AG10803 (cell line): Measurements from ENCODE around the gene CRAT.

Source experiments
- DNase-seq: peaks from one replicate; pipeline ENCODE4 v3.0.0; 2010; ENCODE audit warnings: low read depth
- H3K4me3 ChIP-seq: 2 replicates; pipeline ENCODE4 v1.5.1; 2011; ENCODE audit warnings: mild to moderate bottlenecking, low read length, control low read depth
- CTCF ChIP-seq: conservative IDR thresholded peaks from 2 replicates; pipeline ENCODE4 v1.5.1; 2011; ENCODE audit warnings: mild to moderate bottlenecking, low read length, control low read depth, inconsistent platforms

The CRAT gene

GRCh38 chr9:129069862-129070641 is 40.5 kb downstream of the CRAT start:
- no peak for DNase-seq
- H3K4me3 ChIP-seq: no peak overlapping the region
- TF ChIP-seq CTCF: no peak

GRCh38 chr9:129068990-129069861 is 41.4 kb downstream of the CRAT start:
- H3K4me3 ChIP-seq: no peak overlapping the region
- no peak for DNase-seq
- TF ChIP-seq CTCF: no peak

GRCh38 chr9:129068110-129068509 is 42.5 kb downstream of the CRAT start:
- DNase-seq: no peak
- H3K4me3 ChIP-seq: no peak overlapping the region
- TF ChIP-seq CTCF: no peak

GRCh38 chr9:129064499-129064908 is 46.1 kb downstream of the CRAT start:
- no peak for TF ChIP-seq CTCF
- no peak overlapping the region for H3K4me3 ChIP-seq
- DNase-seq: no peak

- H3K4me3 ChIP-seq: no peak overlapping the region
- no peak for DNase-seq
- no peak for TF ChIP-seq CTCF
These were observed 47.5 kb downstream of the CRAT start for GRCh38 chr9:129063061-129063460.

GRCh38 chr9:129060991-129061390 is 49.6 kb downstream of the CRAT start:
- no peak for DNase-seq
- TF ChIP-seq CTCF: no peak
- no peak overlapping the region for H3K4me3 ChIP-seq
